ENCODE data around the gene SLC22A6.

Gene SLC22A6

DNA sequence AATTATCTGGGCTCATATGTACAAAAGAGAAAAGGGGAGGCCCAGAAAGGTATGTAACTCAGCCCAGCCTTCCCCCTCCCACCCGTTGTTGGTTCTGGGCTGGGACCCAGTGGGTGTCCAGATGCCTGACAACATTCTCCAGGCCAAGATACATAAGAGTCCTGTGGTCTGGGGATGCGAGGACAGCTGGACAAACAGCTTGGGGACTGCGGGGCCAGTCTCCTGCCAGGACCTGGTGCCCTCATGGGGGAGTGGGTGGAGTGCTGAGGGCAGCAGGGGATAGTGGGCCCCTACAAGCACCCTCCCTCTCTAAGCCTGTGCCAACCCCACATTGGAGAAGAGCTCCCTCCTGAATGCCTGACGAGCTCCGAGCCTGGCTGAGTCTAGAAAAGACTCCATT, 3.5 kb upstream of the SLC22A6 start:
- TF ChIP-seq, protein P1, sequence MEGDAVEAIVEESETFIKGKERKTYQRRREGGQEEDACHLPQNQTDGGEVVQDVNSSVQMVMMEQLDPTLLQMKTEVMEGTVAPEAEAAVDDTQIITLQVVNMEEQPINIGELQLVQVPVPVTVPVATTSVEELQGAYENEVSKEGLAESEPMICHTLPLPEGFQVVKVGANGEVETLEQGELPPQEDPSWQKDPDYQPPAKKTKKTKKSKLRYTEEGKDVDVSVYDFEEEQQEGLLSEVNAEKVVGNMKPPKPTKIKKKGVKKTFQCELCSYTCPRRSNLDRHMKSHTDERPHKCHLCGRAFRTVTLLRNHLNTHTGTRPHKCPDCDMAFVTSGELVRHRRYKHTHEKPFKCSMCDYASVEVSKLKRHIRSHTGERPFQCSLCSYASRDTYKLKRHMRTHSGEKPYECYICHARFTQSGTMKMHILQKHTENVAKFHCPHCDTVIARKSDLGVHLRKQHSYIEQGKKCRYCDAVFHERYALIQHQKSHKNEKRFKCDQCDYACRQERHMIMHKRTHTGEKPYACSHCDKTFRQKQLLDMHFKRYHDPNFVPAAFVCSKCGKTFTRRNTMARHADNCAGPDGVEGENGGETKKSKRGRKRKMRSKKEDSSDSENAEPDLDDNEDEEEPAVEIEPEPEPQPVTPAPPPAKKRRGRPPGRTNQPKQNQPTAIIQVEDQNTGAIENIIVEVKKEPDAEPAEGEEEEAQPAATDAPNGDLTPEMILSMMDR (IDR thresholded peaks at IDR 0.05; ENCODE audit: insufficient read depth, missing control alignments): no peak
- FAIRE-seq (no peak), DNase-seq (ENCODE audit: insufficient read length, low spot score) (no peak)

DNA sequence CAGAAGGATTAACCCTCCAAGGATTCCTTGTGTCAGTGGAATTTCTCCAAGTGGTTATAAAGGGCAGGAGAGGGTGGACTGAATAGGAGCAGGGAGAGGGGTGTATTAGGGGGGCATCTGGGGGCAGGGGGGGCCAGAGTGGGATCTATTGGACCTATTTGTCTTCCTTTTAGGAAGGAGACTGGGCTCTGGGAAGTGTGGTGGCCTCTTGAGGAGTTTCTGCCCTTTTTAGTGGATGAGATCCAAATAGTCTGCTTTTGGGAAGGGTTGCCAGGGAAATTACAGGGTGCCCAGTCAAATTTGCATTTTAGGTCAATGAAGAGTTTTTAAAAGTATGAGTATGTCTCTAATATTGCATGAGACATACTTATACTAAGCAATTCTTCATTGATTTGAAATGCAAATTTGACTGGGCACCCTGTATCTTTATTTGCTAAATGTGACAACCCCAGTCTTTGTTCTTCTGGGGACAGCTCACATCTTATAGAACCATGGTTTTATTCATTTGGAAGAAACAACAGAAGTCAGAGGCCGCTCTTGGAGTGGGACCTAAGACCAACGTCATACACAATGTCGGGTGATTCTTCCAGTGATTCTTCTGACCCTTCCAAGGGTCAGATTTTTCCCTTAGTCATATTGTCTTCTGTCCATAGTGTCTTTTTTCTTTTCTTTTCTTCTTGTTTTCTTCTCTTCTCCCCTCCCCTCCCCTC, 429 bp upstream of the SLC22A6 start:
- FAIRE-seq (no peak), DNase-seq (ENCODE audit: insufficient read length, low spot score) (no peak)
- TF ChIP-seq, protein P1 (IDR thresholded peaks at IDR 0.05; ENCODE audit: insufficient read depth, missing control alignments): no peak

DNA sequence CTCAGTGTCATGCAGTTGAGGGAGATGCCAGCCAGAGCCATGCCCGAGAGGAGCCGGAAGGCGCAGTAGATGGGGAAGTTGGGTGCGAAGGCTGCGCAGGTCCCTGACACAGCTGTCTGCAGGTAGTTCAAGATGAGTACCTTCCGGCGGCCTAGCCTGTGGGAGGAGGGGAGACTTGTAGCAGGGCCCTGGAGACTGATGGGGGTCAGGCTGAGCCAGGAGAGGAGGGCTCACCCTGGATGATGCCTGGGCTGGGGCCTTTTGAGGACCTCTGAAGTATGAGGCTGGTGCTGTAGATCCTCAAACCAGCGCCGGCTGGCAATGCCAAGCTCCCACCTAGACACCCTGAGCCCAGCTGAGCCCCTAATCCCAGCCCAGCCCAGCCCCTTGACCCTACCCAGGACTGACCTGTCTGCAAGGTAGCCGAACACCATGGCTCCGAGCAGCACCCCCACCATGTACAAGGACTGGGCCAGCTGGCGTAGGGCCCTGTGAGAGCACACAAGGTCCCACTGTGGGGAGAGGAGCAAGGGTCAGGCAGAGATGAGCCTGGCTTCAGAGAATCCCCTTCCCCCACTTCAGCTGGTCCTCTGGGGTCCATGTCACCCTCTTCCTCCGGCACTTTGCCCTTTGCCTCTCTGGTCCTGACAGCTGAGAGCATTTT, 1.1 kb downstream of the SLC22A6 start:
- FAIRE-seq: no peak
- DNase-seq (ENCODE audit: insufficient read length, low spot score): no peak
- TF ChIP-seq, protein P1 (IDR thresholded peaks at IDR 0.05; ENCODE audit: insufficient read depth, missing control alignments): no peak

DNA sequence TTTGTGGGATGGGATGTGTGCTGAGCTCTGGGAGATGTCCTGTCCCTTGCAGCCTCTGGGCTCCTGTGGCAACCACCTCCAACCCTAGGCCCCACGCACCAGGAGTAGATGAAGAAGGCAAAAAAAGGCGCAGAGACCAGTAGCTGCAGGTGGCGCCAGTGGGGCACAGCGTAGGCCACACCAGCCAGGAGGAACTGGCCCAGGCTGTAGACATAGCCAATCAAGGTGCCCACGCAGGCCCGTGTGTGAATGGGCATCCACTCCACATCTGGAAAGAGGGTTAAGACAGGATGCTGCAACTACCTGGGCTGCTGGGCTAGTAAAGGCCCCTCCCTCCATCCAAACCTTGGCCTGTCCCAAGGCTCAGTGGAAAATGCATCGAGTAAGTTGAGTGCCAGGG, 3.0 kb downstream of the SLC22A6 start:
- FAIRE-seq (no peak), DNase-seq (ENCODE audit: insufficient read length, low spot score) (no peak)
- TF ChIP-seq, protein P1 (IDR thresholded peaks at IDR 0.05; ENCODE audit: insufficient read depth, missing control alignments): peak; percentile 24

DNA sequence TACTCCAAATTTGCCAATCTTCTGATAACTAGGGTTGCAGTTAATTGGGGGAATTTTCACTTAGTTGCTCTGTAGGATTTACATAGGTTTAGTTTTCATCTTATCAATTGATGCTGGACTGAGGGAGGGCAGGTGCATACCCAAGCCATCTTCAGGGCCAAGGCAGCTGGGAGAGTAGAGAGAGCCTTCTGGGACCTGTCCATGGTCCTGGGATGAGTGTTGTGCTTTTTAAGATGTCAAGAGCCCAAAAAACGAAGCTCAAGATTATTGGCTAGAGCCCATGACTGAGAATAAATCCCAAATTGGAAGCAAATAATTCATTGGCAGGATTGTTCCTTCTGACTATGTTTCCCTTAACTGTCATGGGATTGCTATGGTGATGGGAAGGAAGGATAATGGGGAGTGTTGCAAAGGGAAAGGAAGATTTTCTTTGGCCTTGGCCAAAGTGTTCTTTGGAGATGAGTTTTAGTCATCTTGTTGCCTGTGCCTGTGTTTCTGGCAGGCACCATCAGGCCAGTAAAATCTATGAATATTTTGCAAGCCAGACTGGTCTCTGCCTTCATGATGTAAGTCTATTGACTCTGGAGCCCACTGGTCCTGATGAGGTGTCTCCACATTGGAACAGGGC, 4.5 kb downstream of the SLC22A6 start:
- FAIRE-seq: no peak
- no peak for DNase-seq (ENCODE audit: insufficient read length, low spot score)
- TF ChIP-seq, protein P1 (IDR thresholded peaks at IDR 0.05; ENCODE audit: insufficient read depth, missing control alignments): no peak

DNA sequence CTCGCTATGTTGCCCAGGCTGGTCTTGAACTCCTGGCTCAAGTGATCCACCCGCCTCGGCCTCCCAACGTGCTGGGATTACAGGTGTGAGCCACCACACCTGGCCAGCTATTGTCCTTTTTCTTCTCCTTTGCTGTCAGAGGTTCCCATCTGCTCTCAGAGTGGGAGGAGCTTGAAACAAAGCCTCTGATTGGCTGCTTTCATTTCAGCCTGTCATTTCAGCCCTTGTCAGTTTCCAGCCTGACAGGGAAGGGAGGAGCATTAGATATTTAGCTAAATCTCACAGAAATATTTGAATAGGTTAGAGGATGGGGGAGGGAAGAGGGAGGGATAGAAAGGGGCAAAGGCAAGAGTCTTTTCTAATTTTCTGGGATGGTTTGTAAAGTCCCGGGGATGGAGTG, 8.7 kb downstream of the SLC22A6 start:
- DNase-seq (ENCODE audit: insufficient read length, low spot score): no peak
- TF ChIP-seq, protein P1 (IDR thresholded peaks at IDR 0.05; ENCODE audit: insufficient read depth, missing control alignments): no peak
- FAIRE-seq: no peak

Data from D721Med (cell line).